D721Med (cell line): ENCODE results near the gene UIMC1.
"Not testable (repeated sequence)": the region's sequence is repeated elsewhere in the genome, so short reads cannot be mapped to it uniquely, and the experiment has no call there.

Source experiments
- DNase-seq: peaks from one replicate; pipeline ENCODE4 v3.0.0; 2011; ENCODE audit warnings: low spot score; ENCODE audit not compliant: insufficient read length
- FAIRE-seq: peaks from 2 replicates; lab custom pipeline; 2011; peaks lifted over from hg19 to GRCh38; lab: Jason Lieb, UNC
- CTCF ChIP-seq: IDR thresholded peaks from 2 replicates; pipeline ENCODE4 v1.5.1; 2012; ENCODE audit warnings: mild to moderate bottlenecking, control low read depth; ENCODE audit not compliant: insufficient read depth; ENCODE audit errors: missing control alignments

The UIMC1 gene

GRCh38 chr5:176985516-176985915, 21.1 kb downstream of the UIMC1 start:
- TF ChIP-seq CTCF = no peak
- FAIRE-seq (no peak), DNase-seq (no peak)

DNA sequence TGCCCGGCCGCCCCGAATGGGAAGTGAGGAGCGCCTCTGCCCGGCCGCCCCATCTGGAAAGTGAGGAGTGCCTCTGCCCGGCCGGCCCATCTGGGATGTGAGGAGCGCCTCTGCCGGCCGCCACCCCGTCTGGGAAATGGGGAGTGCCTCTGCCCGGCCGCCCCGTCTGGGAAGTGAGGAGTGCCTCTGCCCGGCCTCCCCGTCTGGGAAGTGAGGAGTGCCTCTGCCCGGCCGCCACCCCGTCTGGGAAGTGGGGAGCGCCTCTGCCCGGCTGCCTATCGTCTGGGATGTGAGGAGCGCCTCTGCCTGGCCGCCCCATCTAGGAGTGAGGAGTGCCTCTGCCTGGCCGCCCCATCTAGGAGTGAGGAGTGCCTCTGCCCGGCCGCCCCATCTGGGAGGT, 22.4 kb downstream of the UIMC1 start:
- DNase-seq, FAIRE-seq: not testable (repeated sequence)

DNA sequence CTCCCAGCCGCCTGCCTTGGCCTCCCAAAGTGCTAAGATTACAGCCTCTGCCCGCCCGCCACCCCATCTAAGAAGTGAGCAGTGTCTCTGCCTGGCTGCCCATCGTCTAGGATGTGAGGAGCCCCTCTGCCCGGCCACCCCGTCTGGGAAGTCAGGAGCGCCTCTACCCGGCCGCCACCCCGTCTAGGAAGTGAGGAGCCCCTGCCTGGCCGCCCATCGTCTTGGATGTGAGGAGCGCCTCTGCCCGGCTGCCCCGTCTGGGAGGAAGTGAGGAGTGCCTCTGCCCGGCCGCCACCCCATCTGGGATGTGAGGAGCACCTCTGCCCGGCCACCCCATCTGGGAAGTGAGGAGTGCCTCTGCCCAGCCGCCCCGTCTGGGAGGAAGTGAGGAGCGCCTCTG, 23.0 kb downstream of the UIMC1 start:
- FAIRE-seq, DNase-seq: not testable (repeated sequence)

GRCh38 chr5:176983112-176983511, 23.5 kb downstream of the UIMC1 start:
- FAIRE-seq, DNase-seq: not testable (repeated sequence)

- DNase-seq (no peak), FAIRE-seq (no peak)
- no peak for TF ChIP-seq CTCF
Observed at GRCh38 chr5:176980818-176981217, 25.8 kb downstream of the UIMC1 start.

GRCh38 chr5:176979669-176980068, 26.9 kb downstream of the UIMC1 start:
- TF ChIP-seq CTCF = no peak
- no peak for FAIRE-seq

DNA sequence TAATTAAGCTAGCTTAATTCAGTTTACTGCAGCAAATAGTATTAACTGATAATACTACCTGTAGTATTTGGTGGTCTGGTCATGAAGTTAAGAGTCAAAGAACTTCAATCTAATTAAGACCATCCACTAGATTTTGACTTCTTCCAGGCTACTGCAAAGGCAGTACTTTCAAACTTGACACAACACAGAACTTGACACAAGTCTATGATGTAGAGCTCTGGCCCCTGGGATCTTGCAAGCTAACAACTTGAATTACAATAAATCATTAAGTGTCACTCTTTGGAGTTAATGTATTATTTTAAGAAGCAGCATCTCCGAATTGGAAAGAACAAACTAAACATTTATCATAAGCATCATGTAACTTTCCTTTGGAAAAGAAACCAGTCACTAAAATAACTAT, 40.9 kb downstream of the UIMC1 start:
- no peak for TF ChIP-seq CTCF
- FAIRE-seq = no peak
- no peak for DNase-seq

More at GRCh38 chr5:176979669-176980068, 26.9 kb downstream of the UIMC1 start:
- no peak for DNase-seq

- FAIRE-seq (peak; percentile 72), DNase-seq (no peak)
- TF ChIP-seq CTCF = peak; percentile 48
Observed at GRCh38 chr5:176959051-176959450, 47.5 kb downstream of the UIMC1 start.

DNA sequence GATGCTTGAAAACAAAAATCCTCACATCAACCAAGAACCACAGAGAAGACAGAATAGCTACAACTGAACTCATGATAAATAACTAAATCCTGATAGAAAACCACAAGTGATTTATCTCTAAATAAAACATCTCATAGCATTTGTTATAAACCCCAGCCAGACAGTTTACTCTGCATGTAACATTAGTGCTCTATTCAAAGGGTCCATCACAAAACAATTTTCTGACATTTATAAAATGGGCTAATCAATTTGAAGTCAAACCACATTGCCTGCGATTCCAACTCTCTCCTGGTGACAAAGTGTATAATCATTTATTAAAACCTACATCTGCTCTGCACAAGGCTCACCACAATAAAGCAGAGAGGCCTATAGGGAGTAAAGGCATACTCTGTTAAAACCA, 49.8 kb downstream of the UIMC1 start:
- no peak for FAIRE-seq
- no peak for TF ChIP-seq CTCF
- DNase-seq = no peak
